T follicular helper cell (primary cell): ENCODE data around the gene TXNIP.

Experiments used
- DNase-seq: peaks from one replicate; pipeline ENCODE4 v3.0.0-alpha.2; 2020; ENCODE audit warnings: low read depth

Gene TXNIP

DNA sequence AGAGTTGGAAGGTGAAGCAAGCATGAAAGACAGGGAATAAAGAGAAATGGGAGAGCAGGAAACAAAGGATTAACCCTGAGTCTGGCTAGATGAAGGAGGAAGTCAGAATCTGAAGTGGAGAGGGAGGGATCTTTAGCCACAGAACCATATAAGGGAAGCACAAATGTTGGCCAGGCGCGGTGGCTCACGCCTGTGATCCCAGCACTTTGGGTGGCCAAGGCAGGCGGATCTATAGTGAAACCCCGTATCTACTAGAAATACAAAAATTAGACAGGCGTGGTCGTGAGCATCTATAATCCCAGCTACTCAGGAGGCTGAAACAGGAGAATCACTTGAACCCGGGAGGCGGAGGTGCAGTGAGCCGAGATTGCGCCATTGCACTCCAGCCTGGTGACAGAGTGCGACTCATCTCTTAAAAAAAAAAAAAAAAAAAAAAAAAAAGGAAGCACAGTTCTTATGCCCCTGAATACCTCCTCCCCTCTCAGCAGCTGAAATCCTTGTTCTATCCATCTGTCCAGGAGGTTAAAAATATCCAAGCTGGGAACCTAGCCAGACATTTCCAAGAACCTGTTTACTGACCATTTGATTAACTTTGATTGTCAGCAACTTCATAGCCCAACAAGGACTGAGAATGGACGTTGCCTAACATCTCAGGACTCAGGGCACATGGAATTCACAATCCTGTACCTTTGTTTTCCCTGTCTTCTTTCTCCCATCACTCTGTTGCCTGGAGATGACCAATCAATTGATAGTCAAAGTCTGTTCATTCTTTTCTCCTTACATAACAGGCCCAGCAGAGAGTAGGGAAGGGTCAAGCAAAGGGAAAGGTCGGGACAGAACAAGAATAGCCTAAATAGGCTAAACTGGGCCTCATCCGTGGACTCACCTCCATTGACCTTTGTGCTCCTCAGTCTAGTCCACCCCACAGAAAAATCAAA lies 10.6 kb downstream of the TXNIP start:
- DNase-seq: no peak

GRCh38 chr1:145985129-145985501 lies 11.3 kb downstream of the TXNIP start:
- DNase-seq: no peak

GRCh38 chr1:145983960-145984830 lies 12.2 kb downstream of the TXNIP start:
- DNase-seq: no peak

- DNase-seq: no peak
Observed at GRCh38 chr1:145983206-145983675, 13.1 kb downstream of the TXNIP start.

GRCh38 chr1:145982010-145982723 lies 14.2 kb downstream of the TXNIP start:
- DNase-seq: no peak

DNA sequence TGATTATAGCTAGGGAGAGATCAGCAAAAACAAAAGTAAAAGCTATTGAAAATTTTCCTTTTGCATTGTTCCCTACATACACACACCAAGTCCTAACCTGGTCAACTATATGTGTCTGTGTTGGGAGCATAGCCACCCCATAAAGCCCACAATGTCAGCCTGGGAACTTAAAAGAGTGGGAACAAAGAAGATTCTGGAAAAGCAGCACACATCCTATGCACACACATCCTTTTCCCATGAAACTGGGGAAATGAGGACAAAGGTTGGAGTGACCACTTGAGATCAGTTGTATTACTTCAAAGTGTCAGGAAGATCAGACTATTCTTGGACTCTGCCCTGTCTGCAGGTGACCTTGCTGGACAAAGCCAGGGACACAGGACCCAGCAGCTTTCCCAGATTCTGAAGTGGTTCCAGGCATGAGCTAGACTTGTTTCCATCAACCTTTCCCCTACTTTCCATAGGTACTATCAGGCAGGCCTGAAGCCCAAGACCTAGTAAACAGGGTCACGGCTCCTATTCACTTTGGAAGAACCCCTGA lies 15.9 kb downstream of the TXNIP start:
- DNase-seq: no peak

DNA sequence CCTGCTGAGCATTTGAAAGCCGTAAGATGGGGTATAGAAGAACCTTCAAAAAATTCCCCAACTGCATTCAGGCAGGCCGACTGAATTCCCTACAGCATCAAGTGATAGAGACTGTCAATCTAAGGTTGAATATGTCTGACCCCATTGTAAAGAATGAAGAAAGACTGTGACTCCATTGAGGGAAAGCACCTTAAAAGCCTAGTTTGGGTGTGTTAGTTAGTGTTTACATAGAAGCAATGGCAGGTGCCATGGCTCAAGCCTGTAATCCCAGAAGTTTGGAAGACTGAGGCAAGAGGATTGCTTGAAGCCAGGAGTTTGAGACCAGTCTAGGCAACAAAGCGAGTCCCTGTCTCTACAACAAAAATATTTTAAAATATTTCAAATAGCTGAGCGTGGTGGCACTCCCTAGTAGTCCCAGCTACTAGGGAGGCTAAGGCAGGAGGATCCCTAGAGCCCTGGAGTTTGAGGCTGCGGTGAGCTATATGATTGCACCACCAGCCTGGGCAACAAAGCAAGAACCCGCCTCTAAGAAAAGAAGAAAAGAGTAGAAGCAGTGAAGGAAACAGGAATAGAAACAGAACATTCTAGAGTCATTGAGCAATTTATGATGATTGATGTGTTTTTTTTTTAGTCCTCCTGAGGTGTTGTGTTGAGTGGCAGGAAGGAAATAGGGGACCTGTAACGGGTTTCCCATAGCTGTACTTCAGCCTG lies 16.5 kb downstream of the TXNIP start:
- DNase-seq: no peak

- DNase-seq: peak; percentile 56
Observed at GRCh38 chr1:145978854-145979745, 17.3 kb downstream of the TXNIP start.

DNA sequence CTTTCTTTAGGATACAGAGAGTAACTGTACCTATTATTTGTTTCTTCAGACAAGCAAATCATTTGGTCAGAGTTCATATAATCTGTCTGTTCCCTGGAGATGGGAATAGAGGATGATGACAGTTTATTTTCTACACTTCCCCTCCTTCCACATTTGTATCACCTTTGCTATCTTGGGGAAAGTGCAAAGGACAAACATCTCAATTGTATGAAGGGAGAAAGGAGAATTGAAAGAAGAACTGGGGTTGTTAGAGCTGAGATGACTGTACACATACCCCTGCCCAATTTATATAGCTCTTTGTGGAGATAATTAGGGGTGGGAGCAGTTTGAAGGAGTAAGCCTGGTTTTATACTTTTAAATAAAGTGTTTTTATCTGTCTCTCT lies 17.9 kb downstream of the TXNIP start:
- no peak for DNase-seq

- peak; percentile 65 for DNase-seq
Observed at GRCh38 chr1:145977486-145978470, 18.6 kb downstream of the TXNIP start.

- DNase-seq: no peak
Observed at GRCh38 chr1:145977016-145977415, 19.4 kb downstream of the TXNIP start.

GRCh38 chr1:145975216-145975615 lies 21.2 kb downstream of the TXNIP start:
- DNase-seq: no peak

DNA sequence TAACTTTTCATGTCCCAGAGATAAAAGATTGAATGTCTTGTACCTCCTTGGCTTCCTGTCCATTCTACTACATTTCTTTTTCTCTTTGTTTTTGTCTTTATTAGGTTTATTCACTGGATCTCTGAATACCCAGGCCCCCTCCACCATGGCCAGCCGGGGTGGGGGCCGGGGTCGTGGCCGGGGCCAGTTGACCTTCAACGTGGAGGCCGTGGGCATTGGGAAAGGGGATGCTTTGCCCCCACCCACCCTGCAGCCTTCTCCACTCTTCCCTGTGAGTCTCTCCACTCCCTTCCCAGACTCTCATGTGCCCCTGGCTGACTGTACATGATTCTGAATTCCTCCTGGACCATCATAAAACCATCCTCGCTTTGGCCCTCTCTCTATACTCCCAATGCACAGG lies 21.7 kb downstream of the TXNIP start:
- DNase-seq: no peak

GRCh38 chr1:145972580-145972979 lies 23.8 kb downstream of the TXNIP start:
- no peak for DNase-seq

DNA sequence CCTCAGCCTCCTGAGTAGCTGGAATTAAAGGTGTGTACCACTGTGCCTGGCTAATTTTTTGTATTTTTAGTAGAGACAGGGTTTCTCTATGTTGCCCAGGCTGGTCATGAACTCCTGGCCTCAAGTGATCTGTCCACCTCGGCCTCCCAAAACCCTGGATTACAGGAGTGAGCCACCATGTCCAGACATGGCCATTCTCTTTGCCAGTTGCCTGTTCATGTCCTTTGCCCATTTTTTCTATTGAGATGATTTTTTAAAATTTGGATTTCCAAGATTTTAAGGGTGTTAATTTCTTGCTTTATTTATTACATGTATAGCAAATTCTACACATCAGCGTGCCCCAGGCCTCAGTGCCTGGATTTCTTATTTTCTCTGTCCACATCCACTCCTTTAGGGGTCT lies 29.1 kb downstream of the TXNIP start:
- DNase-seq: no peak

DNA sequence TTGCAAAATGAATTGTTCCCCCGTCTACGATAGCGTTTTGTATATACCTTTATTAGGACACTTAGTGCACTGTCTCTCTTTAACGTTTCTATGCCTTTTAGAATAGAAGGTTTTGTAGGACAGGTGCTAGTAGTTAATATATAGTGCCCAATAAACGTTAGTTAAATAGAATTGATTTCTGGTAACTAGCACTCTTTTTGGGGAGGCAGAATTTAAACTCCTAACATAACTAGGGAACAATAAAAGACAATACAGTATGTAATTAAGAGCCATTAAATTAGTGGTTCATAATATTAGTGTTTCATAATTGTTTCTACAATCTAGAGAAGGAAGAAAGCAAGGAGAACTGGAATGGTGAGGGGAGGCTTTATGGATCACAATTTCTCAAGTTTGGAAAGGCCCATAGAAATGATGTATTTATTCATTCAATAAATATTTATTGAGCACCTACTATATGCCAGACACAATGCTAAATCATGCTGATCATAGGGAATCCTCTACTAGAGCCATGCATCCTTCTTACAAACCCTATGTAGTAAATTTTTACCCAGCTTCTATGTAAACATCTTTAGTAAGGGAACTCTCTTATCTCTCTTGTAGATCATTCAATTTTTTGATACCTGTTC lies 31.1 kb downstream of the TXNIP start:
- DNase-seq: no peak

DNA sequence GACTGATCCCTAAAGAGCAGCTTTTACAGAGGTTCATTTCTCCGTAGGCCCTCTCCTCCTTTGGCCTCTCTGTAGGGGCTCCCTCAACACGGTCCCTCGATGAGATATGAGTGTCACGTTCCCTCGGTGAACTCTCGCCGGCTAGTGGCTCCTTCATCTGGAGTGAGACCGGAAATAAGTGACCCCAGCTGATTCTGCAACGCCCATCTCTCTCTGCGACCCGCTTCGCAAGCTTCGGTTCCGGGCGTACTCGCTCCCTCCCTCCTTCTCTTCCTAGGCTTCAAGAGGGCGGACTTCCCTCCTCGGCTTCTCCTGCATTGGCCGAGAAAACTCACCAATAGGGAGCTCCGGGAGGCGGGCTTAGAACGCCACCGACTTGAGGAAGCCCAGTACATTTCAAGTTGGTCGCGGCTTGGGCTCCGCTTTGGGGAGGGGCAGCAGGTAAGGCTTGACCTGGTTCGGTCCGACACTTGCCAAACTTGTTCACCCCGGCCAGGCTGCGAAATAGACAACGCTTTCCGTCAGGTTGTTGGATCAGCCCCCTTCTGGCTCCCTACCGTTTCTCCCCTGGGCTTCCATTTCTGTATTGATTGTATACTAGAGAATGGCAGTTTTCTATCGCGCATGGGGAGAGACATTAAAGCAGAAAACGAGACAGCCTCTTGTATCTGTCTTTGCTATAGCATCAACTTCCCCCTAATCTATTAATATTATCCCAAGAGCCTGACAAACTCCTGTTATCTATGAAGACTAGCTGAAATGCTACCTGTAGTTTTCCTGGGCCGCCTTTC lies 31.9 kb downstream of the TXNIP start, which contains the start of the genes ANKRD34A and POLR3GL:
ANKRD34A (minus strand) TSS at position 248 of the 791 bp plus-strand sequence. CDS start 2,816 bp downstream, outside the sequence.
POLR3GL (plus strand) TSS at position 363 of the 791 bp plus-strand sequence. CDS start 10,176 bp downstream, outside the sequence.
- peak; percentile 86 for DNase-seq
